Caki2 (cell line): ENCODE data around the gene RPS19BP1. TPM values are rescaled to one million over a fixed set of nuclear protein-coding genes. Genes with fewer than 3 reads are reported as not detected.
"Not testable (repeated sequence)": the region's sequence is repeated elsewhere in the genome, so short reads cannot be mapped to it uniquely, and the experiment has no call there.

Source experiments
- DNase-seq: peaks from one replicate; pipeline ENCODE4 v3.0.0-alpha.2; 2015; ENCODE audit warnings: low read depth
- in situ Hi-C: cut with HindIII; loops from 2 replicates; pipeline ENCODE4 v1.10.0; 2016; ENCODE audit warnings: low sequenced_read_pairs, low pct_unique_long_range_greater_than_20kb, mixed read lengths
- total RNA-seq: library from RNA; depleted of rRNA; stranded (reverse); fragments of >200 nt; shearing (Covaris generic); gene quantifications from 2 replicates; pipeline ENCODE4 v1.2.3, GENCODE V29; 2014; ENCODE audit warnings: low replicate concordance

The RPS19BP1 gene
- total RNA-seq, 1 experiment from 2014 or later: 209 TPM

DNA sequence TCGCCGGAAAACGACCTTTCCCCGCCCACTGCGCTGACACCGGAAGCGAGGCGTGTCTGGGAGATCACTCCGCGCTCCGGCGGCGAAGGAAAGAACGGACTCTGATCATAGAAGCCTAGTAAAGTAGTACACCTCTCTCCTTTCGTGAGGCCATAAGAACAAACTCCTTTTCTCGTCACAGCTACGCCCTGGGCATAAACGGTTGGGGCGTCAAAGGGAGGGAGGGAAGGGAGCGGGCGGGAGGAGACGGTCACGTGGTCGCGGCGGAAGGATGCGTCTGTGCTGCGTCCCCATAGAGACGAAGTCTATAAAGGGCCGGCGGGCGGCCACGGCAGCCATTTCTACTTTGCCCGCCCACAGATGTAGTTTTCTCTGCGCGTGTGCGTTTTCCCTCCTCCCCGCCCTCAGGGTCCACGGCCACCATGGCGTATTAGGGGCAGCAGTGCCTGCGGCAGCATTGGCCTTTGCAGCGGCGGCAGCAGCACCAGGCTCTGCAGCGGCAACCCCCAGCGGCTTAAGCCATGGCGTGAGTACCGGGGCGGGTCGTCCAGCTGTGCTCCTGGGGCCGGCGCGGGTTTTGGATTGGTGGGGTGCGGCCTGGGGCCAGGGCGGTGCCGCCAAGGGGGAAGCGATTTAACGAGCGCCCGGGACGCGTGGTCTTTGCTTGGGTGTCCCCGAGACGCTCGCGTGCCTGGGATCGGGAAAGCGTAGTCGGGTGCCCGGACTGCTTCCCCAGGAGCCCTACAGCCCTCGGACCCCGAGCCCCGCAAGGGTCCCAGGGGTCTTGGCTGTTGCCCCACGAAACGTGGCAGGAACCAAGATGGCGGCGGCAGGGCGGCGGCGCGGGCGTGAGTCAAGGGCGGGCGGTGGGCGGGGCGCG, 12.1 kb downstream of the RPS19BP1 start, which contains the start of gene ATF4:
Gene ATF4 (plus strand): TSS at position 337 of the 880 bp plus-strand sequence. CDS start 884 bp downstream, outside the sequence.
- DNase-seq: peak; percentile 83
- in situ Hi-C loops: no loop called here

DNA sequence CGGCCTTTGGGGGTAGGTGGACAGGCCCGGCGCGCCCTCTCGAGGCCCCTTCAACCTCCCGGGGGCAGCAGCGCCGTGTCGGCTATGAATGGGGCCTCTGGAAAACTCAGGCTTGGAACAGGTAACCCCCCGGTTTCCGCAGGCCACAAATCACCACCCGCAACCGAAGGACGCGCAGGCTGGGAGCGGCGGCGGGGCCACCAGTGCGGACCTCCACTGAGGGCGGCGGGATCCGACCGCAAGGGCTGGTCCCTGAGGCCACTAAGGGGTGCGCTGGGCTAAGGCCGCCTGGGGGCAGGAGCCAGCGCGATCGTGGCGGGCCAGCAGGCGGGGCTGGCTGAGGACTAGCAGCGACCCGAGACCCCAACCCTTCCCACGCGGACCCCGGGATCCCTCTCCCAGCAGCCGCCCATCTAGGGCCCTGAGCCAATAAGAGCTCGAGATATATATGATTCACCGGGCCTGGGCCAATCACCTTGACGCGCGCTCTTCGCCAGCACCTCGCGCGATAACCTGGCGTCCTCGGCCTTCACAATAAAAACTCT, 12.8 kb downstream of the RPS19BP1 start:
- DNase-seq: peak; percentile 99
- in situ Hi-C loops: no loop called here

DNA sequence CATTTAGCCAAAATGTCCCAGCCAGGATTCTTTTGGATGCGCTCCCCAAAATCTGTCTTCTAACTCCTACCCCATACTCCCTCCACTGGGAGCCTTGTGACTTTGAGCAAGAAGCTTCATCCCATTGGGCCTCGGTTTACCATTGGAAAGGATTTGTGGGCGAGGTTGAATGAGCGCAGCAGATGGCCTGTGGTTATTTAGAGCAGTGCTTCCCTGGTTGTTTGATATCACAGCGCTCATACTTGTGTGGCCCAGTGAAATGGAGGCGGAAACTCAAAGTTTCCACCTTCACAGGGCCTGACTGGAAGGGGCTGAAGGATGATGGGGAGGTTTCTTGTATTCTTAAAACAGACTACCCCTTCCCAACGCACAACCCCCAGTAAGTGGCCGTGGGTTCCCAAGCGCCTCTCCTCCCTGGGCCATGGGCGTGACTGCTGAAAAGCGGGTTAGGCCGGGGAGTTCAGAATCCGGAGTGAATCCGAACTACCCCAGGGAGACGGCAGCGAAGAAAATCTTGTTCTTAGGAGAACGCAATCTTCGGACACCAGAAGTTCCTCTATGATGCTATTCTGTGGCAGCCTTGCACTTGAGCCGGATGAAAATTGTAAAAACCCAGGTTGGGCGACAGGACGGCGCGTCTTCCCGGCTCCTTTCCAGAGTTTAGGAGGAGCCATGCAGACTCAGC, 13.4 kb downstream of the RPS19BP1 start:
- in situ Hi-C loops: no loop called here

DNA sequence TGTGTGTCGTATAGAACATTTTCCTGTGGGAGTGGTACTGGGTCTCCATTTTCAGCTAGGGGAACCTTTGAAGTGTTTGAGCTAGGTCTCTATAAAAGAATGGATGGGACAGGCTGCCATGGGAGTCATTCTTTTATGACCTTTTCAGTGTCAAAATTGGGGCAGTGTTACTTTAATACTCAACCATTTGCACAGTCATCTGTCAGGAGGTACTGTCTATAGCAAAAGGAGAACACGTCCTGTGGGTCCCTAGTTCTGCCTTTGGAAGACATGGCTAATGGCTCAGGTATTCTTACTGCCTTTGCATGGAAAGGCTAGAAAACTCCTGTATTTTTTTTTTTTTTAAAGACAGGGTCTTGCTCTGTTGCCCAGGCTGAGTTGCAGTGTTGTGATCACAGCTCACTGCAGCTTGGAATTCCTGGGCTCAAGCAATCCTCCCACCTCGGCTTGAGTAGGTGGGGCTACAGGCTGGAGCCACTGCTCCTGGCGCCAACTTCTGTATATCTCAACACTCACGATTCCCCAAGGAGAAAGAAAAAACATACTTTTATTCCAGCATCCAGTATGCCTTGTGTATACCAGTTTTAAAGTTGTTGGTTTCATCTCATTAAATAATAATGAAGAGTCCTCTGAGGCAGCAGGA, 14.3 kb downstream of the RPS19BP1 start:
- DNase-seq: no peak
- in situ Hi-C loops: no loop called here

More for the DNA sequence above, 13.4 kb downstream of the RPS19BP1 start:
- no peak for DNase-seq

DNA sequence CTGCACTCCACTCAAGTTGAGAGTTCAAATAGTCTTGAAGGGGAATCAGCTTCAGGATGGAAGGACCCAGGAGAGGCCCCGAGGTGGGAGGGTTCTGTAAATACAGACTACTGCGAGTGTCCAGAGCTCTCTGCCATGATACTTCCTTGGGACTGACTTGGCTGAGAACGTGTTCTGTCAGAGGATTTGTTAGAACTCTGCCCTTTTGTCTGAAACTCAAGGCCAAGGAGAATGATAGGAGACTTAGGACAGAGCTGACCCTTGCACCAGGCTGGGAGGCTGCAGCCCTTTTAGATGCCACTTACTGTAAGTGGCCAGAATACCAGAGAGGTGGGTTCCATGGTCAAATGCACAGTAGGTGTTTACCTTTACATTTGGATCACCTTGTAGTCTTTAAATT, 15.1 kb downstream of the RPS19BP1 start:
- in situ Hi-C loops: no loop called here
- no peak for DNase-seq

DNA sequence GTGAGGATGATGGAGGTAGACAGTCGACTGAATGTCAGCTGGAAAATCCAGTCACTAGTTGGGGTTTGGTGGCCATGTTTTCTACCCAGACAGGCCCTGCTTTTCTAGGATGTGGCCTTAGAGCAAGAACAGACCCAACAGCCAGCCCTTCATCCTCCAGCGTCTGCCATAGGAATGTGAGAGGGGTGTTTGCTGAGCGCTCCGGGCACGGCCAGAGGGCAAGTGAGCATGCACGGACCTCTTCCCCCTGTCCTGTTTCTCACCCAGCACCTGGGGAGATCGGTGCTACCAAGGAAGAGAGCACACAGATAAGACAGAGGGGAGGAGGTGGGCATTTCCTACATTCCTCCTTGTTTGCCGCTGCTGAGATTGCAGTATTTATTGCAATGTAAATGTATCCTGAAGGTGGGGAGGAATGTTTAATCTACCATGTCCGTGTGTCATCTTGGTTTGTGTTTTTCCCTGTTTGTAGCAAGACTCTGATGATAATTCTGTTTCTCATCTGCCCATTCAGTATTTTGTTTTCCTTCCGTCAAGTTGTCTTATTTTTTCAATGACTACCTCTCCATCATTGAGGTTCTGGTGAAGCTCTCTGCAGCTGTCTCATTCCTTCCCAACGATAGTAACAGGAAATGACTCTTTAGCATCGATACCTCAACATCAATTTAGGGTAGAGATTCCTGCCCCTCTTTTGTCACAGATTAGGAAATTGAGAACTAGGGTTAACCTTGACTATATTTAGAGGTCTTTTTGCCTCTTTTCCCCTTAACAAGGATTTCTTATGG, 17.1 kb downstream of the RPS19BP1 start:
- in situ Hi-C loops: no loop called here
- no peak for DNase-seq

DNA sequence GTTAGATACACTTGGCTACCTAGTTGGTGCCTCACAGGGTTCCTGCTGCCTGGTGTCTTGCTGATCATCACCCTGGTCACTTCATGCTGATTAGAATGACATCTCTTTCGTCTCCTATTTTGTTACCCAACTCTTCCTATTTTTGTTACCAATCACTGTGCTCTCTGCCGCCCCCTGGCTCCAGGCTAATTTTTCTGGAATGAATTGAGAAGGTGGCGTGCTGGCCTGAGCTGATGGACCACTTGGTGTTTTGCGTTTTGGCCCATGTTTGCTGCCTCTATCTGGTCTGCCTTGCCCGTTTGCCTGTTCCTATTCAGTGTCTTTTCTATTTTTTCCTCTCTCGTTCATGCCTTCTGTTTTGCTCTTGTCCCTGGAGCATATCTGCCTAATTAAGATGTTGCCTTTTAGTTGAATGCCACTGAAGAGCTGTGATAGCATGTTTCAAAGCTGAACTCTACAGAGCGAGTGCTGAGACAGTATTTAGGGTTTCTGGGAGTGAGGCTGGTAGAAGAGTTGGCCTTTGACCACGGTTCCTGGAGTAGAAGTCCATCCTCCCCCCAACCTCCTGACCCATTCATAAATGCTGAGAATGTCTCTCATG, 18.1 kb downstream of the RPS19BP1 start:
- in situ Hi-C loops: no loop called here
- peak; percentile 42 for DNase-seq

DNA sequence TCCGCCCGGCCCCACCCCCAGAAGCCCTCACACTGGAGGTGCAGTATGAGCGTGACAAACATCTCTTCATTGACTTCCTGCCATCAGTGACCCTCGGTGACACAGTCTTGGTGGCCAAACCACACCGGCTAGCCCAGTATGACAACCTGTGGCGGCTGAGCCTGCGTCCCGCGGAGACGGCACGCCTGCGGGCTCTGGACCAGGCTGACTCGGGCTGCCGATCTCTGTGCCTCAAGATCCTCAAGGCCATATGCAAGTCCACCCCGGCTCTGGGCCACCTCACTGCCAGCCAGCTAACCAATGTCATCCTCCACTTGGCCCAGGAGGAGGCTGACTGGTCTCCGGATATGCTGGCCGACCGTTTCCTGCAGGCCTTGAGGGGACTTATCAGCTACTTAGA, 18.8 kb downstream of the RPS19BP1 start:
- in situ Hi-C loops: no loop called here
- DNase-seq: no peak

DNA sequence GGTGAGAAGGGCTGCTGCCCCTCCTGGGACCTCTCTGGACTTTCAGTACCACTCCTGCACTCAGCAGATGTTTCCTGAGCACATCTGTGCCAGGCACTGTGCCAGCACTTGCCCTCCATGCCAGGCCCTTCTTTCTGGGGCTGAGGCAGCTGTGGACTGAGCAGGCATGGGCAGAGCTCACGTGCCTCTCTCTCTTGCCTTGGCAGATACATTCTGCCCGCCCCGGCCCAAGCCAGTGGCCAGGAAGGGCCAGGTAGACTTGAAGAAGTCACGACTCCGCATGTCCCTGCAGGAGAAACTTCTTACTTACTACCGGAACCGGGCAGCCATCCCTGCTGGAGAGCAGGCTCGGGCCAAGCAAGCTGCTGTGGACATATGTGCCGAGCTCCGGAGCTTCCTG, 20.5 kb downstream of the RPS19BP1 start:
- in situ Hi-C loops: no loop called here
- DNase-seq: no peak

DNA sequence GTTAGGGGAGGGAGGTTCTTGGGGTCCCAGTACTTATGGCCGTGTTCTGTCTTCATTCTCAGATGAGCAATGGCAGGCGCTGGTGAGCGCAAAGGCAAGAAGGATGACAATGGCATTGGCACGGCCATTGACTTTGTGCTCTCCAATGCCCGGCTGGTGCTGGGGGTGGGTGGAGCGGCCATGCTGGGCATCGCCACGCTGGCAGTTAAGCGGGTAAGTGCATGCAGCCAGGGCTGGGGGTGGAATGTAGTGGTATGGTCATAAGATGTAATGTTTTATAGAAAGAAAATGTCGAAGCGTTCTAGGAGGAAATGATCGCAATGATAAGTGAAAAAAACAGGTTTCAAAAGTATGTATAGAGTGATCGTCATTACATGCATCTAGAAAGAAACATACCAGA, 21.3 kb downstream of the RPS19BP1 start:
- no peak for DNase-seq
- in situ Hi-C loops: no loop called here

DNA sequence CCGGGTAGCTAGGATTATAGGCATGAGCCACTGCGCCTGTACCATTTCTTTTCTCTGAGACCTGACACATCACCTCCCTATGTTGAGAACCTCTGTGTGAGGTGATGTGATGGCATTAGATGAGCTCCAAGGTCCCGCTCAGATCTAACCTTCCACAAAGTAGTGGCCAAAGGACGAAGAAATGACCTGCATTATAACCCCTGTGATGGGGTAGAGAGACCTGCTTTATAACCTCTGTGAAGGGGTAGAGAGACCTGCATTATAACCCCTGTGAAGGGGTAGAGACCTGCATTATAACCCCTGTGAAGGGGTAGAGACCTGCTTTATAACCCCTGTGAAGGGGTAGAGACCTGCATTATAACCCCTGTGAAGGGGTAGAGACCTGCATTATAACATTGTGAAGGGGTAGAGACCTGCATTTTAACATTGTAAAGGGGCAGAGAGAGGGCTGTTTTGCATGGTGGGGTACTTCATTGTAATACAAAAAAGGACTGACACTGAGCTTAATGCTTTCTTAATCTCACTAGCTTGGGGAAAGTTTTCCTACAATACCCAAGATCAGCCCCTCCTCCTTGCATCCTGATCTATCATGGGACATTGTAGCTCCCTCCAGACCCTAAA, 21.9 kb downstream of the RPS19BP1 start:
- in situ Hi-C loops: no loop called here
- no peak for DNase-seq

DNA sequence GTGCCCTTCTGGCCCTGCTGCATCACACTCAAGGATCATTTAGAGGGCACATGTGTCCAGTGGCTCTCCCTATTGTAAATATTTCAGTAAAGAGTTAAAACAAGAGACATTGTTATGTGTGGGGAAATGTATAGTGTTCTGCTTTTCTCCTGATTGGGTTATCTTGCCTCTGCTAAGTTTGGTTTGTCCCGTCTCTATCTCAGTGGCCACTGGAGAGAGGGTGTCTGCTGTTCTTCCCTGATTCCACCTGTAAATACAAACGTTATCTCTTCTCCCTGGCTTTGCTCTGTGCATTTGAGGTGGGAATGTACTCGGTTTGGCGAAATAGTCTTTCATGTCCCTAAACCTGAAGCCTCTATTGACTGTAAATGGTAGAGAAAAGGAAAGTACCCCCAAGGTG, 24.2 kb downstream of the RPS19BP1 start:
- no peak for DNase-seq
- in situ Hi-C loops: no loop called here

DNA sequence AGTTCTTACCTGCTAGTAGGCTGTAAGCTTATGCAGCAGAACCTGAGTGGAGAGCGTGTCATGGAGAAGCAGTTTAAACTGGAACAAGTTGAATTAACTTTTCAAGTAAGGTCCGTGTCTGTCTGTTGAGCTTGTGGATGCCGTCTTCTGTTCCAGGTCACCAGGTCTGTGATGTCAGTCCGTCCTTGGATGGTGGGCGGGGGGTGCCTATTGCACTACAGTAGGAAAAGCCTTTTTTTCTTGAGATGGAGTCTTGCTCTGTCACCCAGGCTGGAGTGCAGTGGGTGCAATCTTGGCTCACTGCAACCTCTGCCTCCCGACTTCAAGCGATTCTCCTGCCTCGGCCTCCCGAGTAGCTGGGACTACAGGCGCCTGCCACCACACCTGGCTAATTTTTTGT, 25.5 kb downstream of the RPS19BP1 start:
- in situ Hi-C loops, DNase-seq: not testable (repeated sequence)

DNA sequence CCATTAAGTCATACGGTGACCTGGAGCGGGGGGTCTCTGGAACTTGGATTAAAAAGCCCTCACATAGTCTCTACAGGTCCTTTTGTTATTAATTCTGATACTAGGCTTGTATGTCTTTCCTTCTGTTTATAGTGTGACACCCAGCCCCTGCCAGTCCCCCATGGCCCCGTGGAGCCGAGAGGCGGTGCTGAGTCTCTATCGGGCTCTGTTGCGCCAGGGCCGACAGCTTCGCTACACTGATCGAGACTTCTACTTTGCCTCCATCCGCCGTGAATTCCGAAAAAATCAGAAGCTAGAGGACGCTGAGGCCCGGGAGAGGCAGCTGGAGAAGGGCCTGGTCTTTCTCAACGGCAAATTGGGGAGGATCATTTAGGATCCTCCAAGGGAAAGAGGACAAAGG, 28.5 kb downstream of the RPS19BP1 start:
- DNase-seq: no peak
- in situ Hi-C loops: no loop called here

DNA sequence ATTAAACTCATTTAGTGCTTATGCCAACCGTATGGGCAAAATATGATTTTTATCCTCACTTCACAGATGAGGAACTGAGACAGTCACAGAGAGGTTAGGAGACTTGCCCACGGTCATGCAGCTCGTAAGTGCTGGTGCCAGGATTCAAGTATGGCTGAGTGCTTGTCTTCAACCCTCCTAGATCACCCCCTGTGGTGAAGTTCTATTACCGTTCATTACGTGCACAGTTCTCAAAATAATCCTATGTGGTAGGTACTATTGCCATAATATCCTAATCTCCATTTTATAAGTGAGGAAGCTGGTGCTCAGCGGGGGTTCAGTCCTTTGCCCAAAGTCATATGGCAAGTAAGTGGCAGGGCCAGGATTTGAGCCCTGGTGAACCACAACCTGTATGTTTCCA, 28.9 kb downstream of the RPS19BP1 start:
- DNase-seq: no peak
- in situ Hi-C loops: no loop called here

DNA sequence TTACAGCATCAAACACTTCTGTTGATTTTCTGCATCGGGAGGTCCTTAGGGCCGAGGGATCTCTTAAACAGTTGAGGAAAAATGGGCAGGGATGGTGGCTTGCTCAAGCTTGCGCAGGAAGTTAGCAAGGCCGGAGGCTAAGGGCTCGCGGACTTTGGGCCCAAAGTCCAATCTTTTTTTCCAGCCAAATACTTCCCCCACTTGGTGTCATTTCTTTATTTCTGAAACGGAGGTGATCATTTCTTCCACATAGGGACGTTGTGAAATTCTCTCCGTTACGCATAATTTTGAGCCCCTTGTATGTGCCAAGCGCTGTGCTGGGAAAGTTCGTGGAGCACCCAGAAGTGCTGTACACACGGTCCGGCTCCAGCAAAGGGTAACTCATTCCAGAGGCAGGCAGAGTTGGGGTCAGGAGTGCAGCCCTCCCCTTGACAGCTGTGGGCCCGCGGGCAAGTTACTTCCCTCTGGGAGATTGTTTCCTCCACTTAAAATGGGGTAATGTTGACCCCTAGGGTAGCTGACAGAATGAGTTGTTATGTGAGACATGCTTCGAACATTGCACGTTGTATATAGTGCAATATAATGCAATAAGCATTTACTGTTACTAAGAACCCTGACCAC, 29.6 kb downstream of the RPS19BP1 start:
- in situ Hi-C loops: no loop called here
- no peak for DNase-seq
